Anterior cingulate cortex (tissue), 58 donors: ENCODE measurements around the gene STRN.
"Not testable (repeated sequence)": the region's sequence is repeated elsewhere in the genome, so short reads cannot be mapped to it uniquely, and the experiment has no call there.

ENCODE experiments used
- DNase-seq, 58 donors: peaks; one replicate each; lab custom pipeline; 2025; lab: John Stamatoyannopoulos, UW

STRN gene

GRCh38 chr2:36857713-36858112 is 108.6 kb downstream of the STRN start:
- DNase-seq, result peak in 4 of 58 donors; percentile 2 to 11 (median 3)

- no peak for DNase-seq
These were observed 110.9 kb downstream of the STRN start for GRCh38 chr2:36855429-36855828.

GRCh38 chr2:36854241-36854640 is 112.1 kb downstream of the STRN start:
- DNase-seq, result no peak

GRCh38 chr2:36849265-36849664 is 117.1 kb downstream of the STRN start:
- no peak for DNase-seq

GRCh38 chr2:36843838-36844237 is 122.5 kb downstream of the STRN start:
- DNase-seq, result no peak

- DNase-seq, result no peak
These were observed 126.2 kb downstream of the STRN start for GRCh38 chr2:36839976-36840617.

GRCh38 chr2:36834731-36835524 is 131.4 kb downstream of the STRN start:
- no peak for DNase-seq

- DNase-seq, result no peak
These were observed 132.1 kb downstream of the STRN start for GRCh38 chr2:36834203-36834602.

GRCh38 chr2:36831185-36831584 is 135.2 kb downstream of the STRN start:
- DNase-seq, result no peak

GRCh38 chr2:36824683-36825082 is 141.7 kb downstream of the STRN start:
- not testable (repeated sequence) for DNase-seq

- DNase-seq, result no peak
These were observed 142.1 kb downstream of the STRN start for GRCh38 chr2:36824273-36824672.

- DNase-seq, result no peak
These were observed 142.5 kb downstream of the STRN start for GRCh38 chr2:36823862-36824261.

- no peak for DNase-seq
These were observed 145.3 kb downstream of the STRN start for GRCh38 chr2:36820942-36821605.

GRCh38 chr2:36819095-36819711 is 147.1 kb downstream of the STRN start:
- DNase-seq, result no peak

- DNase-seq, result no peak
These were observed 147.8 kb downstream of the STRN start for GRCh38 chr2:36818542-36818941.

GRCh38 chr2:36812196-36812595 is 154.1 kb downstream of the STRN start:
- DNase-seq, result no peak

GRCh38 chr2:36811071-36811470 is 155.3 kb downstream of the STRN start:
- DNase-seq, result no peak

GRCh38 chr2:36809069-36809445 is 157.3 kb downstream of the STRN start:
- DNase-seq, result no peak

- DNase-seq, result no peak
These were observed 157.8 kb downstream of the STRN start for GRCh38 chr2:36808386-36809068.

GRCh38 chr2:36807223-36807886 is 159.0 kb downstream of the STRN start:
- no peak for DNase-seq
